ENCODE measurements around the gene ETNK1.

GRCh38 chr12:22665476-22665875, 40.5 kb downstream of the ETNK1 start:
- no peak for TF ChIP-seq CTCF (IDR thresholded peaks at IDR 0.05)
- TF ChIP-seq POLR2AphosphoS5 (IDR thresholded peaks at IDR 0.05): no peak
